Activated CD4-positive, alpha-beta T cell treated with anti-CD3 and anti-CD28 coated beads, Interleukin-2, Interleukin-6, amounts not matched to agents 100 ng/mL and 50 ng/mL, durations not matched to agents 16 hours and 8 hours (primary cell): Measurements from ENCODE around the gene DCAF7.

Source experiments
- DNase-seq: peaks from one replicate; pipeline ENCODE4 v3.0.0-alpha.2; 2020

The DCAF7 gene

DNA sequence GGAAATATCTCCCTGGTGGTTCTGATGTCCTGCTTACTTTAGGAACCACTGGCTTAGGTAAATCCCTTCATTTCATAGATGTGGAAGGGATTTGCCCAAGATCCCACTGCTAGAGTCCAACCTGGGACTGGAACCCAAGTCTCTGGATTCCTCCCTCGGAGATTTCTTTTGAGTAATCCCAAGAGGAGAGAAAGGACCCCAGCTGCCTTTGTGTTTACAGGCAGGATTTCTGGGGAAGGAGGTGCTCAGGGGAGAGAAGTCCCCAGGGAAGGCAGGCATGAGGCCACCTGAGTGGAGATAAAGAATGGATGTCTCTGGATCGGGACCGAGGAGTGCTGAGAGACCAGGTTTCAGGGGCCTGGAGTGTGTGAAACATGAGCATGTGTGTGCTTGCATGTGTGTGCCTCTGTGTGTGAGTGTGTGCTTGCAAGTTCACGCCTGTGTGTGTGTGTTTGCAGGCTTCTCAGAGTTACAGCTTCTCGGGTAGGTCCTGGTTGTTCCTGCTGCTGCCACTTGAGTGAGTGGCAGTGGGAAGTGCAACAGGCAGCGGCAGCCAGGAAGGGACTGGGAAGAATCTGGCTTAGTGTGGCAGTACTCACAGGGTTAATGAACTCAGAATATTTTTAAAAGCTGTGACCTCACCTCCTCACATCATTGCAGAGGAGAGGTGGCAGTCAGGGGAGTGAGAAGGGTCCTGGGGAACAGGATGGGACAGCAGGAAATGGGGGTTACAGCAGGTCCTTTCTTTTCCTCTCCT is 24.9 kb upstream of the DCAF7 start:
- DNase-seq: no peak

- no peak for DNase-seq
These were observed 23.4 kb upstream of the DCAF7 start for GRCh38 chr17:63526861-63527260.

- DNase-seq: no peak
These were observed 22.1 kb upstream of the DCAF7 start for GRCh38 chr17:63528183-63528582.

GRCh38 chr17:63529711-63530556 is 20.3 kb upstream of the DCAF7 start:
- DNase-seq: no peak

GRCh38 chr17:63530557-63531021 is 19.7 kb upstream of the DCAF7 start:
- no peak for DNase-seq

DNA sequence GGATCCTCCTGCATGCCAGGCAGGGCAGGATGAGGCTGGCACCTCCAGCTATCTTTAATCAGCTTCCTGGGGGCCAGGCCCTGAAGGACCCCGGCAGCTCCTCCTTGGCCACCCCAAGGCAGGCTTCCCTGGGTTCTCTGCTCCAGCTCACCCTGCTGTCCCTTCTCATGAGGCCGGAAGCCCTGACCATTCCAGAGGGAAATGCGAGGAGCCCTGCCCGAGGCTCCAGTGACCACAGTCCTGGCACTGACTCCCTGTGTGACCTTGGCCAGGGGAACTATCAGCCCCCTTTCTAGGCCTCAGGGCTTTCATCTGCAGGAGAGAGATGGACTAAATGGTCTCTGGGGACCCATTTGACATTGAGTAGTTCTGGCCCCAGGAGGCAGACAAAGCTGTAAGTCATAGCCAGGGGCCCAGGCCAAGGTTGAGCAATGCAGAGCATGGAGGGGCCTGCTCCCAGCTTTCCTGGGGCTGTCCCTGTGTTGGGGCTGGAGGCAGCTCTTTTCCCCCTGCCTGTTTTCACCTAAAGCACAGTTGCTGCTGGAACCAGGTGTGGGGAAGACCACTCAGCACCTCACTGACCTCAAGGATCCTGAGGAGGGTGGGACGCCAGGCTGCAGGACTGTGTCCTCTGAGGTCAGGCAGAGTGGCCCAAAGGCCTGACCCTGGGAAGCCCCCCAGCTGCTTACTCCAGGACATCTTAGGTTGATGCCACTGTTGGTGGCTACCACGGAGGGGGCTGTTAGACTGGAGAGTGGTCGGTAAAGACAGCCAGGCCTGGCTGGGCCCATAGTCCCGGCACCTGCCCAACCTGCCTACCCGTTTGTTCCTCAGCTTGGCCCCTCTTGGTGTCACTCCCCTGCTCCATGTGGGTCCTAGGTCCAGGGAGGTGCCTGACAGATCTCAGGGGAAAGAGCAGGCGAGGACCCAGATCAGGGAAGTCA is 19.0 kb upstream of the DCAF7 start:
- no peak for DNase-seq

- no peak for DNase-seq
These were observed 16.7 kb upstream of the DCAF7 start for GRCh38 chr17:63533433-63534077.

DNA sequence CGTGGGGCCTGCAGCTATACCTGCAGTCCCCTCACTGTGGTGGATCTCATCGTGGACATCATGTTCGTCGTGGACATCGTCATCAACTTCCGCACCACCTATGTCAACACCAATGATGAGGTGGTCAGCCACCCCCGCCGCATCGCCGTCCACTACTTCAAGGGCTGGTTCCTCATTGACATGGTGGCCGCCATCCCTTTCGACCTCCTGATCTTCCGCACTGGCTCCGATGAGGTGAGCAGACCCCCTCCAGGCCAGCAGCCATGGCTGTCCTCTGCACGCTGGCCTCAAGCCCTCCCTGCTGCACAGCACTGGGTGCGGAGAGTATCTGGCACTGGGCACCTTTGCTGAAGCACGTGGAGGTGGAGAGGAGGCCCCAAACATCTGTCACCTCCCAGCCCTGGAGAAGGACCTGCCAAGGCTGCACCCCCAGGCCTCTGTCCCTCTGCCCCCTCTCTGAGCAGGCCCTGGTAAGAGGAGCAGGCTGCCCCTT is 16.2 kb upstream of the DCAF7 start:
- DNase-seq: no peak

GRCh38 chr17:63534816-63535455 is 15.3 kb upstream of the DCAF7 start:
- no peak for DNase-seq

- no peak for DNase-seq
These were observed 14.6 kb upstream of the DCAF7 start for GRCh38 chr17:63535640-63536039.

- no peak for DNase-seq
These were observed 13.3 kb upstream of the DCAF7 start for GRCh38 chr17:63537001-63537400.

DNA sequence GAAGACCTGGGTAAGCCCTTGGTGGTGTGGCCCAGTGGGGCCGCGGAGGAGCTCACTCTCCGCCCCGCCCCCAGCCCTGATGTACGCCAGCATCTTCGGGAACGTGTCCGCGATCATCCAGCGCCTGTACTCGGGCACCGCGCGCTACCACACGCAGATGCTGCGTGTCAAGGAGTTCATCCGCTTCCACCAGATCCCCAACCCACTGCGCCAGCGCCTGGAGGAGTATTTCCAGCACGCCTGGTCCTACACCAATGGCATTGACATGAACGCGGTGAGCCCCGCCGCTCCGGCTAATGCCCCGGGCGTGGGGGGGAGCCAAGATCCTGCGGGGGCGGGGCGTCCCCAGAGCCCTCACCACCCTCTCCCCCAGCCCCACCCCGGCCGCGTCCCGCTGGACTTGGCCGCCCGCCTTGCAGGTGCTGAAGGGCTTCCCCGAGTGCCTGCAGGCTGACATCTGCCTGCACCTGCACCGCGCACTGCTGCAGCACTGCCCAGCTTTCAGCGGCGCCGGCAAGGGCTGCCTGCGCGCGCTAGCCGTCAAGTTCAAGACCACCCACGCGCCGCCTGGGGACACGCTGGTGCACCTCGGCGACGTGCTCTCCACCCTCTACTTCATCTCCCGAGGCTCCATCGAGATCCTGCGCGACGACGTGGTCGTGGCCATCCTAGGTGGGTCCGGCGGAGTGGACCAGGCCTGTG is 12.1 kb upstream of the DCAF7 start:
- no peak for DNase-seq

GRCh38 chr17:63538693-63539595 is 11.3 kb upstream of the DCAF7 start:
- no peak for DNase-seq

- no peak for DNase-seq
These were observed 9.7 kb upstream of the DCAF7 start for GRCh38 chr17:63540590-63540989.

GRCh38 chr17:63542218-63542545 is 8.1 kb upstream of the DCAF7 start:
- no peak for DNase-seq

- DNase-seq: no peak
These were observed 7.1 kb upstream of the DCAF7 start for GRCh38 chr17:63542942-63543821.

GRCh38 chr17:63543822-63544420 is 6.4 kb upstream of the DCAF7 start:
- no peak for DNase-seq

- no peak for DNase-seq
These were observed 5.6 kb upstream of the DCAF7 start for GRCh38 chr17:63544467-63545301.
